ENCODE measurements around the gene SLIT3.

DNA sequence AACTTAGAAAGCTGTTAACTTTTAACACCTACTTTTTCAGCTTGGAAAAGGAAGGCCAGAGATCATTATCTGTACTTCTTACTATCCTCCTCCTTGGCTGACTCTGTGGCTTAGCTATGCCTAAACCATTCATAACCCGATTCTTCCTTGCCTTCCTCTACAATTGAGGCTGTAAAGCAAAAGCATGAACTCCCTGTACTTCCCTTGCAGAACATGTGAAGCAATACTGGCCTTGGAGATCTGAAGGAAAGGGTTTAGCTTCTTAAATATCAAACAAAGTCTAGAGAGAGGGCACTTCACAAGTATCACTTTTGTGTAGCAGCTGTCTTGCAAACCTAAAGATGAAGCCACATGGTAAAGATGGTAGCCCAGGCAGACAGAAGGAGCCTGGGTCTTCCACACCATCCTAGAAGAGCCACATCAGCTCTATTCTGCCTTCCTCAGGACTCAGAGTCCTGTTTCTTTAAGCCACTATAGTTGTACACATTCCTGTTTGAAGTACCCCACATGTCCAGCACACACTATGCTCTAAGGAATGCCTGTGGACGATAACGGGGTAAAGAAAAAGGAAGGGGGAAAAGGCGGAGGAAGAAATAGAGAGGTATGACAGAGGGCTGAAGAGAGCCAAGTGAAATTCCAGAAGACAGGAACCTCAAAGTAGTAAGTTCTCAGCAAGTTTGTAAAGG lies 169.2 kb downstream of the SLIT3 start:
- no peak for TF ChIP-seq POLR2A (IDR thresholded peaks at IDR 0.05)
- TF ChIP-seq, protein P1, sequence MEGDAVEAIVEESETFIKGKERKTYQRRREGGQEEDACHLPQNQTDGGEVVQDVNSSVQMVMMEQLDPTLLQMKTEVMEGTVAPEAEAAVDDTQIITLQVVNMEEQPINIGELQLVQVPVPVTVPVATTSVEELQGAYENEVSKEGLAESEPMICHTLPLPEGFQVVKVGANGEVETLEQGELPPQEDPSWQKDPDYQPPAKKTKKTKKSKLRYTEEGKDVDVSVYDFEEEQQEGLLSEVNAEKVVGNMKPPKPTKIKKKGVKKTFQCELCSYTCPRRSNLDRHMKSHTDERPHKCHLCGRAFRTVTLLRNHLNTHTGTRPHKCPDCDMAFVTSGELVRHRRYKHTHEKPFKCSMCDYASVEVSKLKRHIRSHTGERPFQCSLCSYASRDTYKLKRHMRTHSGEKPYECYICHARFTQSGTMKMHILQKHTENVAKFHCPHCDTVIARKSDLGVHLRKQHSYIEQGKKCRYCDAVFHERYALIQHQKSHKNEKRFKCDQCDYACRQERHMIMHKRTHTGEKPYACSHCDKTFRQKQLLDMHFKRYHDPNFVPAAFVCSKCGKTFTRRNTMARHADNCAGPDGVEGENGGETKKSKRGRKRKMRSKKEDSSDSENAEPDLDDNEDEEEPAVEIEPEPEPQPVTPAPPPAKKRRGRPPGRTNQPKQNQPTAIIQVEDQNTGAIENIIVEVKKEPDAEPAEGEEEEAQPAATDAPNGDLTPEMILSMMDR (IDR thresholded peaks at IDR 0.05) = no peak
- no peak for TF ChIP-seq EP300 (IDR thresholded peaks at IDR 0.05)
- TF ChIP-seq POLR2AphosphoS5 (IDR thresholded peaks at IDR 0.05) = no peak

Measured in stomach (tissue), 4 donors.